ENCODE results near the gene ZNF45. TPM values are rescaled to one million over a fixed set of nuclear protein-coding genes. Genes with fewer than 3 reads are reported as not detected.
"Not testable (repeated sequence)": the region's sequence is repeated elsewhere in the genome, so short reads cannot be mapped to it uniquely, and the experiment has no call there.

ZNF45 gene
- total RNA-seq, 2 donors from 2014 or later = 11.4 to 13.9 TPM

DNA sequence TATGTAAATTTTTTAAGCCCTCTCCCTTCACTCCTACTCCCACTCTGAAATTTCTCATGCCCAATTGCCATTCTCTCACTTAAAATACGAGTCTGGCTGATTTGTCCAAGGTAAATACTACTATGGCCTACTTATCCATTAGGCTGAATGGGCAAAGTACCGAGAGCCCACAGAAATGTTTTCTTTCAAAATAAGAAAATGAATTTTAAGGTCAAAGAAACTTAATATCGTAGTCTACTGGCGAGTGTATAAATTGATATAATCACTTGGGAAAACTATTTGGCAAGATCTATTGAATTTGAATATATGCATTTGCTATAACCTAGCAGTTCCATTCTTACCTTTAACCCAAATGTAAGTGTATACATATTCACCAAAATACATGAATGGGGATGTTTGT lies 32.7 kb downstream of the ZNF45 start:
- peaks cover 24% of the 10 kb centered on the region for H3K4me1 Mint-ChIP-seq (ENCODE audit: low read depth)
- DNase-seq = no peak
- peak overlapping the region; percentile 89 to 90 for H3K4me3 Mint-ChIP-seq
- peaks cover 39 to 66% of the 10 kb centered on the region in 2 donors for H3K36me3 Mint-ChIP-seq (ENCODE audit: insufficient read depth in 2 of 2)
- H3K9me3 Mint-ChIP-seq = peaks cover 42 to 50% of the 10 kb centered on the region in 2 donors
- H3K27ac Mint-ChIP-seq = peak overlapping the region; percentile 19
- ATAC-seq (replicated peaks in 1 of 2) = no peak
- H3K27me3 Mint-ChIP-seq (ENCODE audit: low read depth) = no peaks in the 10 kb centered on the region

DNA sequence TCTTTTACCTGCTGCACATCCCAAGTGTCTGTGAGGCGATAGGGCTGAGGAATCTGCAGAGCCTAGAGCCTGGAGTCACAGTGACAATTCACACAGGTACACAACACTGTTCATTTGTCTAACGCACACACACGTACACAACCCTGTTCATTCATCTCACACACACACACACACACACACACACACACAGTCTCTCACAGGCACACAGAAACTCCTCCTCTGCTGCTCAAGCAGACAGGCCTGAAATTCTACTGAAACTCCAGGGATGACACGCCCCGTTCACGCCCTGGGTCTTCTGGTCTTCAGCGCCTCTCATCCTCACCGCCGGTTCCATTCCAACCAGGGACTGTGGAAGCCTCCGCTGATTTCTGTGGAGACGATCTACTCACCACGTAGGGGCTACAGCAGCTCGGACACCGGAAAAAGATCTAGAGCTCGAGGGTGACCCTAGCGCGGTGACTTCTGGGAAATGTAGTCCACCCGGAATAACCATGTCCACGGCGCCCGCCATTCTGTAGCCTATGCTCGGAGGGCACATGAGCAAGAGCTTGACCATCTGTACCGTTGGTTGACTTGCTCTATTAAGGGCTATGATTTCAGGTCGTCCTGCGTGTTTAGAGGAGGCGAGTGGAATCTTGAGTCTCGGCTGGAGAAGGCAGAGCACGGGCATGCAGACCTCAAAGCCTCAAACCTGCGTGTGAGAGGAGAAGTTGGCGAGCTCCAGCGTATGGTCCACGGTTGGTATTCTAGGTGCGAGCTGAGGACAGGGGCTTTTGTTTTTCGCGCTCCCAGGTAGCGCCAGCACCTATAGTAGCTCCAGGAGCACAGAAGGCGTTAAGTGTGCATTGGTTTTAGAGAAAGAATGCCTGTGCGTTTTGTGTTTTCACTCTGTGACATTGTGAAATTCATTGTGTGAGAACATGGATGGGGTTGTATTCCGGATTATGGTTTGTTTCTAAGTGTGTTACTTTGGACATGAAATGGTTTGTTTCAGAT lies 33.4 kb downstream of the ZNF45 start:
- Mint-ChIP-seq H3K27ac (peak overlapping the region; percentile 78), H3K4me3 (peak overlapping the region; percentile 89 to 90), H3K36me3 (ENCODE audit: insufficient read depth in 2 of 2) (peaks cover 39 to 61% of the 10 kb centered on the region in 2 donors), H3K4me1 (ENCODE audit: low read depth) (peaks cover 24% of the 10 kb centered on the region), H3K9me3 (peaks cover 37 to 49% of the 10 kb centered on the region in 2 donors), H3K27me3 (ENCODE audit: low read depth) (no peaks in the 10 kb centered on the region)
- ATAC-seq (replicated peaks in 1 of 2) (peak; percentile 98), DNase-seq (peak; percentile 72 to 78)

GRCh38 chr19:43895727-43896308 lies 39.3 kb downstream of the ZNF45 start:
- Mint-ChIP-seq H3K9me3 (peaks cover 16 to 20% of the 10 kb centered on the region in 2 donors), H3K27ac (no peak overlapping the region), H3K4me1 (ENCODE audit: low read depth) (peaks cover 7% of the 10 kb centered on the region), H3K36me3 (ENCODE audit: insufficient read depth in 2 of 2) (peaks cover 19 to 26% of the 10 kb centered on the region in 2 donors), H3K4me3 (no peak overlapping the region), H3K27me3 (ENCODE audit: low read depth) (no peaks in the 10 kb centered on the region)
- ATAC-seq (replicated peaks in 1 of 2) (no peak), DNase-seq (no peak)

- no peaks in the 10 kb centered on the region for H3K4me1 Mint-ChIP-seq (ENCODE audit: low read depth)
- H3K36me3 Mint-ChIP-seq (ENCODE audit: insufficient read depth in 2 of 2) = peaks cover 24 to 33% of the 10 kb centered on the region in 2 donors
- DNase-seq (no peak), ATAC-seq (replicated peaks in 1 of 2) (no peak)
- no peak within 1 kb of the TSS for H3K27ac Mint-ChIP-seq
- H3K4me3 Mint-ChIP-seq = no peak within 1 kb of the TSS
- H3K9me3 Mint-ChIP-seq = peaks cover 28% of the 10 kb centered on the region in 2 donors
- H3K27me3 Mint-ChIP-seq (ENCODE audit: low read depth) = no peaks in the 10 kb centered on the region
These were observed 51.2 kb downstream of the ZNF45 start, which contains the start of gene ZNF404 for GRCh38 chr19:43883864-43884263. TSS of gene ZNF404 (minus strand) at chr19:43883964.

DNA sequence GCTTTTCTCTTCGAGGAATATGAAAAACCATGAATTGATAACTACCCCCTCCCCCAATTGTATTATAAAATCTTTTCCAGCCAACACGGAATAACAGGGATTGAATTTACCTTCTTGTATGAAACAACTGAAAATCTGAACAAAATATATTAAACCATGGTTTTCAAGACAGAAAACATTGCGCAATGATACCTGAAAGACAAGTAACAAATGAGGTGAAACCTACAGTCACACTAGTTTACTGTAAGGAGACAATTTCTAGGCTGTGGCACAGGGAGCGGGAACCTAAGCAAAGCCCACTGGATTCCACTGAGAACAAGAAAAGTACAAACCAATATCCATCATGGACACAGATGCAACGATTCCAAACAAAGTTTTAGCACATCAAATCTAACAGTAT lies 54.6 kb downstream of the ZNF45 start:
- H3K4me3 Mint-ChIP-seq = no peak overlapping the region
- ATAC-seq (replicated peaks in 1 of 2) (no peak), DNase-seq (no peak)
- peaks cover 27 to 38% of the 10 kb centered on the region in 2 donors for H3K36me3 Mint-ChIP-seq (ENCODE audit: insufficient read depth in 2 of 2)
- no peaks in the 10 kb centered on the region for H3K4me1 Mint-ChIP-seq (ENCODE audit: low read depth)
- no peak overlapping the region for H3K27ac Mint-ChIP-seq
- H3K9me3 Mint-ChIP-seq = peaks cover 29 to 34% of the 10 kb centered on the region in 2 donors
- H3K27me3 Mint-ChIP-seq (ENCODE audit: low read depth) = no peaks in the 10 kb centered on the region

DNA sequence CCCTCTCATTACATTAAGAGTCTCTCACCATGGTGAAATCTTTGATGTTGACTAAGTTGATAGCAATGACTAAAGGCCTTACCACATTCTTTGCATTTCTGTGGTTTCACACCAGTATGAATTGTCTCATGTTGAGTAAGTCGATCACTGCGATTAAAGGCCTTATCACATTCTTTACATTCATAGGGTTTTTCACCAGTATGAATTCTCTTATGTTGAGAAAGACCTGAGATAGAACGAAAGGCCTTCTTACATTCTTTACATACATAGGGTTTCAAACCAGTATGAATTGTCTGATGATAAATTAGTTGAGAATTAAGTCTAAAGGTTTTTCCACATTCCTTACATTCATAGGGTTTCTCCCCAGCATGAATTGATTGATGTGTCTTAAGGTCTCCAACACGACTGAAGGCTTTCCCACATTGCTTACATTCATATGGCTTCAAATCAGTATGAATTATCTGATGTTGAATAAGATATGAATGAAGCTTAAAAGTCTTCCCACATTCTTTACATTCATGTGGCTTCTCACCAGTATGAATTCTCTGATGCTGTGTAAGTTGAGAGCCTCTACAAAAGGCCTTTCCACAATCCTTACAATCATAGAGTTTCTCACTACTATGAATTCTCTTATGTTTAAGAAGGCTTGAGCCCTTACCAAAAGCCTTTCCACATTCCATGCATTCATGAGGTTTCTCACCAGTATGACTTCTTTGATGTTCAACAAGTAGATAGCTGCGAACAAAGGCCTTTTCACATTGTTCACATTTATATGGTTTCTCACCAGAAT lies 62.3 kb downstream of the ZNF45 start:
- Mint-ChIP-seq H3K9me3 (peaks cover 25 to 32% of the 10 kb centered on the region in 2 donors), H3K36me3 (ENCODE audit: insufficient read depth in 2 of 2) (peaks cover 14 to 44% of the 10 kb centered on the region in 2 donors), H3K27ac (no peak overlapping the region), H3K4me1 (ENCODE audit: low read depth) (no peaks in the 10 kb centered on the region), H3K4me3 (no peak overlapping the region), H3K27me3 (ENCODE audit: low read depth) (no peaks in the 10 kb centered on the region)
- no peak for ATAC-seq (replicated peaks in 1 of 2)
- DNase-seq = no peak

GRCh38 chr19:43866923-43867322 lies 68.2 kb downstream of the ZNF45 start:
- peaks cover 4 to 24% of the 10 kb centered on the region in 2 donors for H3K36me3 Mint-ChIP-seq (ENCODE audit: insufficient read depth in 2 of 2)
- DNase-seq; ATAC-seq (replicated peaks in 1 of 2); H3K27me3 Mint-ChIP-seq (ENCODE audit: low read depth); H3K27ac Mint-ChIP-seq; H3K4me3 Mint-ChIP-seq; H3K4me1 Mint-ChIP-seq (ENCODE audit: low read depth): not testable (repeated sequence)
- peaks cover 8 to 10% of the 10 kb centered on the region in 2 donors for H3K9me3 Mint-ChIP-seq

Other genes with a start within 250 kb of the ZNF45 start
- gene IRGC, start 219.2 kb downstream of the ZNF45 start, total RNA-seq = not detected
- gene SMG9, start 180.3 kb downstream of the ZNF45 start, total RNA-seq = 10 to 100 TPM; 85.3 to 96.4 TPM
- 100 to 1,000 TPM in 1 of 2 donors, 10 to 100 TPM in 1; 91.6 to 118 TPM for gene KCNN4, start 154.3 kb downstream of the ZNF45 start, total RNA-seq
- gene LYPD5, start 132.8 kb downstream of the ZNF45 start, total RNA-seq = 1 to 10 TPM in 1 of 2 donors, under 1 TPM in 1; 0.21 to 1.1 TPM
- gene ZNF283, start 108.0 kb downstream of the ZNF45 start, total RNA-seq = 1 to 10 TPM; 6.9 to 7.3 TPM
- 1 to 10 TPM; 1.6 to 3.3 TPM for gene ZNF404, start 51.3 kb downstream of the ZNF45 start, total RNA-seq
- gene ZNF221, start 15.9 kb upstream of the ZNF45 start, total RNA-seq = 1 to 10 TPM; 3.4 to 3.5 TPM
- gene ZNF155, start 48.9 kb upstream of the ZNF45 start, total RNA-seq = 1 to 10 TPM; 6.0 to 7.5 TPM
- 1 to 10 TPM; 5.5 to 5.8 TPM for gene ZNF230, start 67.7 kb upstream of the ZNF45 start, total RNA-seq
- 1 to 10 TPM; 2.7 to 3.0 TPM for gene ZNF222, start 90.1 kb upstream of the ZNF45 start, total RNA-seq
- gene ZNF223, start 116.8 kb upstream of the ZNF45 start, total RNA-seq = 1 to 10 TPM in 1 of 2 donors, under 1 TPM in 1; 0.81 to 2.5 TPM
- 1 to 10 TPM; 3.3 TPM for gene ZNF284, start 136.9 kb upstream of the ZNF45 start, total RNA-seq
- gene ZNF224, start 159.1 kb upstream of the ZNF45 start, total RNA-seq = 10 to 100 TPM; 23.6 to 26.3 TPM
- gene ZNF225, start 178.1 kb upstream of the ZNF45 start, total RNA-seq = 1 to 10 TPM; 1.9 to 3.0 TPM
- 1 to 10 TPM; 6.2 to 8.5 TPM for gene ZNF234, start 206.3 kb upstream of the ZNF45 start, total RNA-seq
- 10 to 100 TPM; 15.3 to 16.3 TPM for gene ZNF226, start 229.8 kb upstream of the ZNF45 start, total RNA-seq

Data from activated T-cell treated with anti-CD3 and anti-CD28 coated beads, Interleukin-2, amount 50 U/mL, for 72 hours (primary cell).